Hematopoietic multipotent progenitor cell treated with erythropoietin and hydrocortisone succinate and interleukin-3 and kit ligand, for 8 days (in vitro differentiated cells): ENCODE measurements around the gene MUC5AC.
"Not testable (repeated sequence)": the region's sequence is repeated elsewhere in the genome, so short reads cannot be mapped to it uniquely, and the experiment has no call there.

ENCODE experiments used
- DNase-seq: peaks from one replicate; pipeline ENCODE4 v3.0.0-alpha.2; 2015

MUC5AC gene

GRCh38 chr11:1179641-1180040, 21.9 kb downstream of the MUC5AC start:
- DNase-seq = no peak

GRCh38 chr11:1180171-1180570, 22.4 kb downstream of the MUC5AC start:
- no peak for DNase-seq

- no peak for DNase-seq
Observed at GRCh38 chr11:1180947-1181391, 23.2 kb downstream of the MUC5AC start.

GRCh38 chr11:1181420-1181819, 23.7 kb downstream of the MUC5AC start:
- no peak for DNase-seq

- DNase-seq = no peak
Observed at GRCh38 chr11:1181853-1182535, 24.2 kb downstream of the MUC5AC start.

GRCh38 chr11:1184139-1184538, 26.4 kb downstream of the MUC5AC start:
- DNase-seq = not testable (repeated sequence)

GRCh38 chr11:1188451-1189130, 30.8 kb downstream of the MUC5AC start:
- not testable (repeated sequence) for DNase-seq

- not testable (repeated sequence) for DNase-seq
Observed at GRCh38 chr11:1189816-1190215, 32.1 kb downstream of the MUC5AC start.

- DNase-seq = not testable (repeated sequence)
Observed at GRCh38 chr11:1191786-1192470, 34.2 kb downstream of the MUC5AC start.

GRCh38 chr11:1192741-1193325, 35.1 kb downstream of the MUC5AC start:
- no peak for DNase-seq

GRCh38 chr11:1193326-1194230, 35.8 kb downstream of the MUC5AC start:
- no peak for DNase-seq

GRCh38 chr11:1194231-1194976, 36.7 kb downstream of the MUC5AC start:
- no peak for DNase-seq

- DNase-seq = no peak
Observed at GRCh38 chr11:1194977-1195681, 37.4 kb downstream of the MUC5AC start.

GRCh38 chr11:1195682-1196515, 38.1 kb downstream of the MUC5AC start:
- DNase-seq = no peak

GRCh38 chr11:1196516-1197391, 39.0 kb downstream of the MUC5AC start:
- no peak for DNase-seq

GRCh38 chr11:1197431-1197885, 39.7 kb downstream of the MUC5AC start:
- DNase-seq = no peak

GRCh38 chr11:1197886-1198560, 40.3 kb downstream of the MUC5AC start:
- no peak for DNase-seq

GRCh38 chr11:1198561-1199240, 40.9 kb downstream of the MUC5AC start:
- no peak for DNase-seq
